Astrocyte of the cerebellum (primary cell): ENCODE data around the gene SLC4A4.

Experiments
- DNase-seq: peaks from one replicate; pipeline ENCODE4 v3.0.0-alpha.2; 2011; ENCODE audit warnings: low read depth
- H3K4me3 ChIP-seq: 2 replicates; pipeline ENCODE4 v1.5.1; 2011; ENCODE audit warnings: mild to moderate bottlenecking, low read depth, low read length, moderate library complexity
- CTCF ChIP-seq: IDR thresholded peaks from 2 replicates; pipeline ENCODE4 v1.5.1; 2012; ENCODE audit warnings: low read length, low read depth, moderate library complexity, mild to moderate bottlenecking; ENCODE audit errors: missing control alignments
- in situ Hi-C: cut with HindIII; loops from 2 replicates; pipeline ENCODE4 v1.10.0; 2017; ENCODE audit warnings: low sequenced_read_pairs

The SLC4A4 gene

GRCh38 chr4:71348586-71348985, 9.8 kb downstream of the SLC4A4 start:
- no peak for DNase-seq
- no peak for TF ChIP-seq CTCF
- no peak overlapping the region for H3K4me3 ChIP-seq
- in situ Hi-C loops: no loop called here

GRCh38 chr4:71355045-71355444, 16.2 kb downstream of the SLC4A4 start:
- H3K4me3 ChIP-seq: no peak overlapping the region
- DNase-seq: no peak
- in situ Hi-C loops: no loop called here
- TF ChIP-seq CTCF: no peak

GRCh38 chr4:71355971-71356370, 17.2 kb downstream of the SLC4A4 start:
- in situ Hi-C loops: no loop called here
- no peak for TF ChIP-seq CTCF
- no peak for DNase-seq
- no peak overlapping the region for H3K4me3 ChIP-seq

GRCh38 chr4:71356924-71357663, 18.3 kb downstream of the SLC4A4 start:
- no peak for TF ChIP-seq CTCF
- in situ Hi-C loops: no loop called here
- DNase-seq: no peak
- H3K4me3 ChIP-seq: no peak overlapping the region

GRCh38 chr4:71360844-71361243, 22.0 kb downstream of the SLC4A4 start:
- no peak overlapping the region for H3K4me3 ChIP-seq
- DNase-seq: no peak
- in situ Hi-C loops: no loop called here
- TF ChIP-seq CTCF: no peak

- in situ Hi-C loops: no loop called here
- TF ChIP-seq CTCF: no peak
- DNase-seq: no peak
- H3K4me3 ChIP-seq: no peak overlapping the region
These were observed 22.7 kb downstream of the SLC4A4 start for GRCh38 chr4:71361476-71361875.
